ENCODE data around the gene NUDT22.

- TF ChIP-seq POLR2AphosphoS5 (IDR thresholded peaks at IDR 0.05) (no peak), CTCF (IDR thresholded peaks at IDR 0.05) (no peak)
These were observed 6.3 kb downstream of the NUDT22 start for GRCh38 chr11:64232182-64232966.
